Measurements from ENCODE around the gene RHBDL1.

Gene RHBDL1

DNA sequence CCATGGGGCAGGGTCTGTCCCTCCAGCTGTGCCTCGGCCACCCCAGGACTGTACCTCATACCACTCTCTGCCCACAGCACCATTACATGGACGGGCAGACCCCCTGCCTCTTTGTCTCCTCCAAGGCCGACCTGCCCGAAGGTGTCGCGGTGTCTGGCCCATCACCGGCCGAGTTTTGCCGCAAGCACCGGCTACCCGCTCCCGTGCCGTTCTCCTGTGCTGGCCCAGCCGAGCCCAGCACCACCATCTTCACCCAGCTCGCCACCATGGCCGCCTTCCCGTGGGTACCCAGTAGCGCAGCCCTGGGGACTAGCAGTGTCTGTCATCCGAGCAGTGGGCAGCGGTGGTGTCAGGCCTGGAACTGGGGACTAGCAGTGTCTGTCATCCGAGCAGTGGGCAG, 2.6 kb upstream of the RHBDL1 start:
- DNase-seq (ENCODE audit: low read depth in 1 of 2, low spot score in 1 of 2), result no peak

DNA sequence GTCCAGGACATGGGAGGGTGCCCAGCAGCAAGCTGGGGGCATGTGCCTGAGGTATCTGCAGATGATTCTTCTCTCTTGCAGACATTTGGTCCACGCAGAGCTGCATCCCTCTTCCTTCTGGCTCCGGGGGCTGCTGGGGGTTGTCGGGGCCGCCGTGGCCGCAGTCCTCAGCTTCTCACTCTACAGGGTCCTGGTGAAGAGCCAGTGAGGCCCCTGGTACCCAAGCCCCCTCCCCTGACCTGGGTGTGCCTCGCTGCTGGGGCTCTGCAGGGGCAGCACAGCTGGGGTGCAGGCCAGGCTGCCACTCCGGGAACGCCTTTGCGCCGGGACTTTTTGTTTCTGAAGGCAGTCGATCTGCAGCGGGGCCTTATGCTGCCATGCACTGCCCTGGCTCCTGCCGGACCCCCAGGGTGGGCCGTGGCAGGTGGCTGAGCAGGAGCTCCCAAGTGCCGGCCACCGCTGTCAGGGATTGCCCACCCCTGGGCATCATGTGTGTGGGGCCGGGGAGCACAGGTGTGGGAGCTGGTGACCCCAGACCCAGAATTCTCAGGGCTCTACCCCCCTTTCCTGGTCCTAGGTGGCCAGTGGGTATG, 2.0 kb upstream of the RHBDL1 start:
- no peak for DNase-seq (ENCODE audit: low read depth in 1 of 2, low spot score in 1 of 2)

GRCh38 chr16:674214-674881, 1.1 kb upstream of the RHBDL1 start:
- no peak for DNase-seq (ENCODE audit: low read depth in 1 of 2, low spot score in 1 of 2)

DNA sequence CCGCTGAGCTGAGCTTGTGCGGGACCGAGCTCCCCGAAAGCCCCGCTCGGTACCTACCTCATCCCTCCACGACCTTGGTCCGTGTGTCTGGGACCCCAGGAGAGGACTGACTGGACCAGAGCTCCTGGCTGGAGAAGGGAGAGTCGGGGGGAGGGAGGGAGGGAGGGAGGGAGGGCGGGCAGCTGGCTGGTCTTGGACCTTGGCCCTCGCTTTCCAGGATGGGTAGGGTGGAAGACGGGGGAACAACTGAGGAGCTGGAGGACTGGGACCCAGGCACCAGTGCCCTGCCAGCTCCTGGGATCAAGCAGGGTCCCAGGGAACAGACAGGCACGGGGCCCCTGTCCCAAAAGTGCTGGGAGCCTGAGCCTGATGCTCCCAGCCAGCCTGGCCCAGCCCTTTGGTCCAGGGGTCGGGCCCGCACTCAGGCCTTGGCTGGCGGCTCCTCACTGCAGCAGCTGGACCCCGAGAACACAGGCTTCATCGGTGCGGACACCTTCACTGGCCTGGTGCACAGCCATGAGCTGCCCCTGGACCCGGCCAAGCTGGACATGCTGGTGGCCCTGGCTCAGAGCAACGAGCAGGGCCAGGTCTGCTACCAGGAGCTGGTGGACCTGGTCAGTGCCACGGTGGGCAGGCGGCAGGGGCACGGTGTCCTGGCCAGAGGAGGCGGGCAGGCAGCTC, 553 bp downstream of the RHBDL1 start:
- no peak for DNase-seq (ENCODE audit: low read depth in 1 of 2, low spot score in 1 of 2)

- no peak for DNase-seq (ENCODE audit: low read depth in 1 of 2, low spot score in 1 of 2)
Measured at GRCh38 chr16:676565-676902, 1.1 kb downstream of the RHBDL1 start.

GRCh38 chr16:676913-677312, 1.4 kb downstream of the RHBDL1 start:
- DNase-seq (ENCODE audit: low read depth in 1 of 2, low spot score in 1 of 2), result no peak

- no peak for DNase-seq (ENCODE audit: low read depth in 1 of 2, low spot score in 1 of 2)
Measured at GRCh38 chr16:677316-678190, 2.1 kb downstream of the RHBDL1 start.

GRCh38 chr16:678209-678857, 2.9 kb downstream of the RHBDL1 start:
- DNase-seq (ENCODE audit: low read depth in 1 of 2, low spot score in 1 of 2), result no peak

DNA sequence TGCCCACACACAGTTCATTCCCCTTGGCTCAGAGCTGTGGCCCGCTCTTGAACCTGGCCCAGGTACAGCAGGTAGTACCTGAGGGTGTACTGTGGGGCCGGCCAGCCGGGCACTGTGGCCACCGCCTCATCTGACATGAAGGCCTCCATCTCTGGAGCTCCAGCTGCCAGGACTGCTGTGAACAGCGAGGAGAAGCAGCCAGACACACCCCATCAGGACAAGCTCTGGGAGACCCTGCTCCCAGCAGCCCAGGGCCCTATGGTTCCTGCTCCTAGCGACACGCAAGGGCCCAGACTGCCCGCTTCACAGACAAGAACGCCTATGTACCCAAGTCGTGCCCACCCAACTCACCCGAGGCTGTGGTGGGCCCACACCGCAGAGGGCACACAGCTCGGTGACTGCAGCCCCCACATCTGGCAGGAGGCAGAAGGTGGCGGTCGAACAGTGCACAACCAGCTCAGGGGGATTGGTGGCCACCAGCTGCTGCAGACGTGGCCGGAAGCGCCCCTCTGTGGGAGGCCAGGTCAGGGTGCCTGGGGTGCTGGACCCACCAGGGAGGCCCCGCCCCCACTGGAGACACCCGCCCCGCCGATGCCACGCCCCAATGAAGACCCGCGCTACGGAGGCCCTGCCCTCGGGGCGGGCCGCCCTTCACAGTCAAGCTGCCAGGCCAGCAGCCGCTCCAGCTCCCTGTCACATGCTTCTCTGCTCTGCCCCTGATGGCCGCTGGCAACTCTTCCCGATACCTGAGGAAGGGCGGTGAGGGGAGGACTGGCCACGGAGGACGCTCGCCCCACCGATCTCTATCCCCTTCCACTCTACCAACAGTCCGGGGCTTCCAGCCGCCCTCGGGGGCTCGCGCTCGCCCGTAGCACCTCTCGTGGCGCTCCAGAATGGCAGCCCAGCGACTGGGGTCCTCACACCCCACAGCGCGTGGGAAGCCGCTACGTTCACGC, 3.7 kb downstream of the RHBDL1 start:
- DNase-seq (ENCODE audit: low read depth in 1 of 2, low spot score in 1 of 2), result no peak

DNA sequence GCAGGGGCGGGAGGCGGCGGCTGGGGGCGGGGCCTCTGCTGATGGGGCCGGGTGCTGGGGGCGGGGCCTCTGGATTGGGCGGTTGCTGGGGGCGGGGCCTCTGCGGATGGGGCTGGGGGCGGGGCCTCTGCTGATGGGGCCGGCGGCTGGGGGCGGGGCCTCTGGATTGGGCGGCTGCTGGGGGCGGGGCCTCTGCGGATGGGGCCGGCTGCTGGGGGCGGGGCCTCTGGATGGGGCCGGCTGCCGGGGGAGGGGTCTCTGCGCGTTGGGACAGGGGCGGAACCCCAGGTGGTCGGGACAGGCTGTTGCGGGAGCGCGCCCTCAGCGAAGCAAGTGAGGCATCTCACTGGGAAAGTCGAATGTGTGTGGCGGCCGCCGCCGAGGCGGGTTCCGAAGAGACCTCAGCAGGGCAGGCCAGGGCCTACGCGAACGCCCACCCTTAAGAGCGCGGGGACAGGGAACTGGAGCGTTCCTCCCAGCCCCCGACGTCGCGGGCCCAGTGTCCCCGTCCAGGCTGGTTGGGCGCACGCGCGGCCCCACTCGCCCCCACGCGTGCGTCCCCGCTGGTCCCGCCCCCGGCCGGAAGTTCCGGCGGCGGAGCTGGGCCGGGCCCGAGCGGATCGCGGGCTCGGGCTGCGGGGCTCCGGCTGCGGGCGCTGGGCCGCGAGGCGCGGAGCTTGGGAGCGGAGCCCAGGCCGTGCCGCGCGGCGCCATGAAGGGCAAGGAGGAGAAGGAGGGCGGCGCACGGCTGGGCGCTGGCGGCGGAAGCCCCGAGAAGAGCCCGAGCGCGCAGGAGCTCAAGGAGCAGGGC, 4.5 kb downstream of the RHBDL1 start, which contains the start of gene STUB1:
STUB1 (plus strand) TSS at position 597 of the 811 bp plus-strand sequence; CDS start at position 713, 116 bp downstream.
- peak; percentile 70 to 76 for DNase-seq (ENCODE audit: low read depth in 1 of 2, low spot score in 1 of 2)

GRCh38 chr16:680625-680945, 5.1 kb downstream of the RHBDL1 start:
- DNase-seq (ENCODE audit: low read depth in 1 of 2, low spot score in 1 of 2), result no peak

GRCh38 chr16:680967-681745, 5.7 kb downstream of the RHBDL1 start:
- DNase-seq (ENCODE audit: low read depth in 1 of 2, low spot score in 1 of 2), result no peak

- no peak for DNase-seq (ENCODE audit: low read depth in 1 of 2, low spot score in 1 of 2)
Measured at GRCh38 chr16:681746-682427, 6.4 kb downstream of the RHBDL1 start.

DNA sequence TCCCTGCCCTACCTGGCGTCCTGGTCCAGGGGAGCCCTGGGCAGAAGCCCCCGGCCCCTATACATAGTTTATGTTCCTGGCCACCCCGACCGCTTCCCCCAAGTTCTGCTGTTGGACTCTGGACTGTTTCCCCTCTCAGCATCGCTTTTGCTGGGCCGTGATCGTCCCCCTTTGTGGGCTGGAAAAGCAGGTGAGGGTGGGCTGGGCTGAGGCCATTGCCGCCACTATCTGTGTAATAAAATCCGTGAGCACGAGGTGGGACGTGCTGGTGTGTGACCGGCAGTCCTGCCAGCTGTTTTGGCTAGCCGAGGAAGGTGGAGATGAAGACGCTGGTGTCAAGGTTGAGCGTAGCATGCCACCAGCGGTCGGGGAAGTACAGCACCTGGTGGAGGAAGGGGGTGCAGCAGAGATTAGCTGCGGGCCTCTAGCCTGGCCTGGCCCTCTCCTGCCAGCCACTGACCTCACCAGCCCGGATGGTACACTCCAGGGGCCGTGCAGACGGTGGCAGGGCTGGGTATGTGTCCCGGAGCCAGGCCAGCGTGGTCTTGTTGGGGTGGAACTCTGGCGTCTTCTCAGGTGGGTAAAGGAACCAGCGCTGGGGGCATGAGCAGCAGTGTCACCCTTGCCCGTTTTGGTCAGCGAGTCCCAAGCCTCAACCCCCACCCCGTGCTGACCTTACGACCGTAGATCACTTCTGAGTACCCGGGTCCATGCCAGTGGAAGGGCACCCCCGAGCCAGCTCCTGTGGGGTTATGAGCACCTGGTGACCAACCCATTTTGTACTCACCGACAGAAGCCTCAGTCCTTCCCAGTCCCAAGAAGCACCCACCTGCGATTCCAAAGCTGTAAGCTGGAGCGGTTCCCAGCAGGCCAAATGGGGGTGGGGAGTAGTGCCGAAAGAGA, 7.3 kb downstream of the RHBDL1 start:
- no peak for DNase-seq (ENCODE audit: low read depth in 1 of 2, low spot score in 1 of 2)

GRCh38 chr16:683396-684070, 8.1 kb downstream of the RHBDL1 start:
- no peak for DNase-seq (ENCODE audit: low read depth in 1 of 2, low spot score in 1 of 2)

- peak; percentile 91 to 96 for DNase-seq (ENCODE audit: low read depth in 1 of 2, low spot score in 1 of 2)
Measured at GRCh38 chr16:684071-684794, 8.8 kb downstream of the RHBDL1 start, which contains the start of gene JMJD8. TSS of gene JMJD8 (minus strand) at chr16:684334. CDS start at chr16:684319, 15 bp downstream.
